ENCODE measurements around the gene CALN1.

CALN1 gene

GRCh38 chr7:71933426-71933825 lies 478.7 kb downstream of the CALN1 start:
- no peaks in the 10 kb centered on the region for H3K36me3 ChIP-seq (ENCODE audit: control insufficient read depth in 2 of 2, insufficient read depth in 1 of 2, low read length in 2 of 2)
- H3K4me3 ChIP-seq (ENCODE audit: low read depth, low read length), result no peak overlapping the region
- no peaks in the 10 kb centered on the region for H3K9me3 ChIP-seq (ENCODE audit: control insufficient read depth, insufficient read depth, low read depth, low read length)
- ChIA-PET CTCF (no interaction called here), POLR2A (interaction anchor here (0.6 kb wide), 1 partner anchor 622 kb away, joined by 5 read pairs; no protein-coding TSS in a partner anchor)
- no peaks in the 10 kb centered on the region for H3K4me1 ChIP-seq (ENCODE audit: control insufficient read depth, insufficient read depth, low read length)
- H3K27ac ChIP-seq (ENCODE audit: extremely low read depth, low read depth, low read length), result no peak overlapping the region
- no peak for TF ChIP-seq EGR2 (tag by site-specific recombination; IDR thresholded peaks at IDR 0.05; ENCODE audit: low read depth)
- TF ChIP-seq ZBTB48 (tag by site-specific recombination; IDR thresholded peaks at IDR 0.05), result no peak
- TF ChIP-seq MZF1 (tag by site-specific recombination; IDR thresholded peaks at IDR 0.05; ENCODE audit: borderline replicate concordance), result no peak
- no peak for TF ChIP-seq ZNF274 (IDR thresholded peaks at IDR 0.05; ENCODE audit: low read length)
- TF ChIP-seq ZNF274 (tag by site-specific recombination; IDR thresholded peaks at IDR 0.05; ENCODE audit: borderline replicate concordance), result no peak
- TF ChIP-seq ZNF138 (tag by site-specific recombination; IDR thresholded peaks at IDR 0.05; ENCODE audit: borderline replicate concordance), result no peak
- no peak for TF ChIP-seq ZNF544 (tag by site-specific recombination; IDR thresholded peaks at IDR 0.05)
- TF ChIP-seq BCL6B (tag by site-specific recombination; IDR thresholded peaks at IDR 0.05), result no peak
- no peak for TF ChIP-seq ZNF335 (tag by site-specific recombination; conservative IDR thresholded peaks at IDR 0.05)
- TF ChIP-seq ZSCAN4 (tag by site-specific recombination; IDR thresholded peaks at IDR 0.05), result no peak
- no peak for TF ChIP-seq GLI4 (tag by site-specific recombination; IDR thresholded peaks at IDR 0.05)
- TF ChIP-seq ZFP41 (tag by site-specific recombination; IDR thresholded peaks at IDR 0.05; ENCODE audit: borderline replicate concordance), result no peak
- no peak for TF ChIP-seq ZNF692 (tag by site-specific recombination; IDR thresholded peaks at IDR 0.05)
- TF ChIP-seq ZNF37A (tag by site-specific recombination; IDR thresholded peaks at IDR 0.05), result no peak
- no peak for TF ChIP-seq REST (tag by site-specific recombination; IDR thresholded peaks at IDR 0.05)
- TF ChIP-seq PRDM4 (tag by site-specific recombination; IDR thresholded peaks at IDR 0.05), result no peak
- TF ChIP-seq ZNF830 (tag by site-specific recombination; IDR thresholded peaks at IDR 0.05; ENCODE audit: low read depth), result no peak
- no peak for TF ChIP-seq ZNF776 (tag by site-specific recombination; IDR thresholded peaks at IDR 0.05; ENCODE audit: borderline replicate concordance)
- TF ChIP-seq YY2 (tag by site-specific recombination; IDR thresholded peaks at IDR 0.05), result no peak
- TF ChIP-seq ZIC2 (tag by site-specific recombination; IDR thresholded peaks at IDR 0.05), result no peak
- TF ChIP-seq ZBTB10 (tag by site-specific recombination; IDR thresholded peaks at IDR 0.05), result no peak
